H9 (cell line): ENCODE results near the gene AGL. TPM values are rescaled to one million over a fixed set of nuclear protein-coding genes. Genes with fewer than 3 reads are reported as not detected.

Source experiments
- DNase-seq: peaks from one replicate; pipeline ENCODE4 v3.0.0-alpha.2; 2017
- H2AFZ ChIP-seq: one replicate; pipeline ENCODE4 v1.6.1; 2013; ENCODE audit warnings: mild to moderate bottlenecking, low read length, control low read depth, moderate library complexity
- H2AK5ac ChIP-seq: 2 replicates; pipeline ENCODE4 v1.6.1; 2013; ENCODE audit warnings: low read length, control low read depth, mixed read lengths; ENCODE audit not compliant: insufficient read length
- H2BK120ac ChIP-seq: one replicate; pipeline ENCODE4 v1.6.1; 2013; ENCODE audit warnings: low read depth, mild to moderate bottlenecking, low read length, control low read depth, inconsistent platforms; ENCODE audit not compliant: poor library complexity, severe bottlenecking
- H2BK12ac ChIP-seq: 2 replicates; pipeline ENCODE4 v1.6.1; 2013; ENCODE audit warnings: low read length, control low read depth, mixed read lengths, low read depth; ENCODE audit not compliant: insufficient read length
- H2BK15ac ChIP-seq: 2 replicates; pipeline ENCODE4 v1.6.1; 2013; ENCODE audit warnings: low read depth, low read length, control low read depth
- H2BK20ac ChIP-seq: one replicate; pipeline ENCODE4 v1.6.1; 2013; ENCODE audit warnings: low read depth, mild to moderate bottlenecking, low read length, control low read depth, inconsistent platforms; ENCODE audit not compliant: poor library complexity, severe bottlenecking
- H2BK5ac ChIP-seq: 2 replicates; pipeline ENCODE4 v1.6.1; 2013; ENCODE audit warnings: low read length, control low read depth, mixed read lengths; ENCODE audit not compliant: insufficient read length
- H3K14ac ChIP-seq: 2 replicates; pipeline ENCODE4 v1.6.1; 2013; ENCODE audit warnings: low read length, control low read depth; ENCODE audit not compliant: insufficient read depth
- H3K18ac ChIP-seq: 2 replicates; pipeline ENCODE4 v1.6.1; 2013; ENCODE audit warnings: low read depth, mild to moderate bottlenecking, mixed read lengths, low read length, control low read depth; ENCODE audit not compliant: insufficient read length
- H3K23ac ChIP-seq: 2 replicates; pipeline ENCODE4 v1.6.1; 2013; ENCODE audit warnings: low read length, control low read depth, mixed read lengths, low read depth; ENCODE audit not compliant: insufficient read length
- H3K23me2 ChIP-seq: 2 replicates; pipeline ENCODE4 v1.6.1; 2013; ENCODE audit warnings: low read depth, mild to moderate bottlenecking, mixed read lengths, low read length, control low read depth; ENCODE audit not compliant: insufficient read length, poor library complexity, severe bottlenecking
- H3K27ac ChIP-seq: 2 replicates; pipeline ENCODE4 v1.5.1; 2013; ENCODE audit warnings: low read length, control low read depth, mixed read lengths, low read depth; ENCODE audit not compliant: insufficient read length
- H3K27me3 ChIP-seq: 2 replicates; pipeline ENCODE4 v1.6.1; 2013; ENCODE audit warnings: low read length, control low read depth, inconsistent platforms; ENCODE audit not compliant: insufficient read depth
- H3K4ac ChIP-seq: 2 replicates; pipeline ENCODE4 v1.6.1; 2013; ENCODE audit warnings: low read depth, mild to moderate bottlenecking, control low read depth, inconsistent platforms, low read length, moderate library complexity
- H3K4me1 ChIP-seq: 2 replicates; pipeline ENCODE4 v1.6.1; 2013; ENCODE audit warnings: low read length, control low read depth, inconsistent platforms; ENCODE audit not compliant: insufficient read depth
- H3K4me2 ChIP-seq: 2 replicates; pipeline ENCODE4 v1.6.1; 2013; ENCODE audit warnings: low read length, control low read depth, mixed read lengths; ENCODE audit not compliant: insufficient read length, insufficient read depth
- H3K56ac ChIP-seq: 2 replicates; pipeline ENCODE4 v1.6.1; 2013; ENCODE audit warnings: low read depth, mild to moderate bottlenecking, mixed read lengths, low read length, control low read depth; ENCODE audit not compliant: insufficient read length
- H3K79me1 ChIP-seq: 2 replicates; pipeline ENCODE4 v1.6.1; 2013; ENCODE audit warnings: low read depth, mild to moderate bottlenecking, moderate library complexity, low read length, control low read depth, inconsistent platforms; ENCODE audit not compliant: insufficient read depth, poor library complexity, severe bottlenecking
- H3K79me2 ChIP-seq: 2 replicates; pipeline ENCODE4 v1.6.1; 2013; ENCODE audit warnings: low read length, control low read depth, inconsistent platforms; ENCODE audit not compliant: insufficient read depth
- H3K9ac ChIP-seq: 2 replicates; pipeline ENCODE4 v1.6.1; 2013; ENCODE audit warnings: low read length, control low read depth, mixed read lengths; ENCODE audit not compliant: insufficient read length; ENCODE audit errors: extremely low read depth
- H3K9me3 ChIP-seq: one replicate; pipeline ENCODE4 v1.6.1; 2013; ENCODE audit warnings: low read depth, low read length, inconsistent platforms; ENCODE audit not compliant: control insufficient read depth
- H3T11ph ChIP-seq: one replicate; pipeline ENCODE4 v1.6.1; 2013; ENCODE audit warnings: mild to moderate bottlenecking, low read length, control low read depth, inconsistent platforms
- H4K20me1 ChIP-seq: one replicate; pipeline ENCODE4 v1.6.1; 2013; ENCODE audit not compliant: control insufficient read depth, insufficient read length, insufficient read depth
- H4K5ac ChIP-seq: 2 replicates; pipeline ENCODE4 v1.6.1; 2013; ENCODE audit warnings: low read depth, mild to moderate bottlenecking, mixed read lengths, low read length, control low read depth; ENCODE audit not compliant: insufficient read length
- H4K8ac ChIP-seq: replicated peaks from 2 replicates; pipeline ENCODE4 v1.6.1; 2013; ENCODE audit warnings: low read length, control low read depth, mixed read lengths, low read depth; ENCODE audit not compliant: insufficient read length
- H4K91ac ChIP-seq: 2 replicates; pipeline ENCODE4 v1.6.1; 2013; ENCODE audit warnings: low read depth, mild to moderate bottlenecking, moderate library complexity, mixed read lengths, low read length, control low read depth; ENCODE audit not compliant: insufficient read length
- H3K27ac Mint-ChIP-seq, 3 experiments: 2 replicates in 2 of 3; 3 replicates in 1 of 3; pipeline ENCODE4 v1.8.0; 2020 to 2021; ENCODE audit warnings: mixed read lengths in 3 of 3, mild to moderate bottlenecking in 1 of 3, moderate library complexity in 1 of 3
- H3K27me3 Mint-ChIP-seq: 2 replicates; pipeline ENCODE4 v1.8.0; 2021; ENCODE audit warnings: low read depth, mild to moderate bottlenecking, moderate library complexity, mixed read lengths
- H3K36me3 Mint-ChIP-seq, 3 experiments: 2 replicates in 2 of 3; 3 replicates in 1 of 3; pipeline ENCODE4 v1.8.0; 2020 to 2021; ENCODE audit warnings: low read depth in 3 of 3, mixed read lengths in 3 of 3; ENCODE audit not compliant: insufficient read depth in 1 of 3
- H3K4me1 Mint-ChIP-seq, 2 experiments: 2 replicates each; pipeline ENCODE4 v1.8.0; 2020; ENCODE audit warnings: mixed read lengths in 2 of 2
- H3K4me3 Mint-ChIP-seq, 2 experiments: 2 replicates in 1 of 2; 3 replicates in 1 of 2; pipeline ENCODE4 v1.8.0; 2020 to 2021; ENCODE audit warnings: mild to moderate bottlenecking in 2 of 2, mixed read lengths in 2 of 2, moderate library complexity in 1 of 2
- H3K9me3 Mint-ChIP-seq, 2 experiments: 2 replicates in 1 of 2; 3 replicates in 1 of 2; pipeline ENCODE4 v1.8.0; 2020; ENCODE audit warnings: mild to moderate bottlenecking in 2 of 2, mixed read lengths in 2 of 2, moderate library complexity in 1 of 2
- CTCF ChIP-seq: fragments of 200-600 bp; sonication (generic); conservative IDR thresholded peaks from 3 replicates; pipeline ENCODE4 v1.8.0; 2021; ENCODE audit warnings: antibody characterized with exemption, mild to moderate bottlenecking
- WGBS: extraction: QIAGEN DNeasy Blood & Tissue Kit; methylation state at CpG from one replicate; pipeline ENCODE4 v1.1.7; 2013; ENCODE audit warnings: missing lambda C conversion rate, low lambda C conversion rate, mixed read lengths; ENCODE audit not compliant: insufficient read length; ENCODE audit errors: extremely low coverage; 5-methylcytosine and 5-hydroxymethylcytosine counted together
- total RNA-seq: library from RNA; stranded (reverse); gene quantifications from 2 replicates; pipeline ENCODE4 v1.2.1, GENCODE V29; 2021

AGL gene
- total RNA-seq, 1 experiment from 2014 or later: 24.0 TPM

- Histone ChIP-seq H3K79me2 (no peaks in the 10 kb centered on the region), H2AK5ac (no peak overlapping the region), H3K56ac (no peak overlapping the region), H3K27ac (no peak overlapping the region), H4K5ac (no peak overlapping the region), H3K23ac (no peak overlapping the region), H3K9ac (no peak overlapping the region), H2BK120ac (no peak overlapping the region), H3K23me2 (no peaks in the 10 kb centered on the region), H3K4me1 (no peaks in the 10 kb centered on the region), H3K27me3 (no peaks in the 10 kb centered on the region), H2BK12ac (no peak overlapping the region), H4K20me1 (no peaks in the 10 kb centered on the region), H4K91ac (no peak overlapping the region), H4K8ac (no peak overlapping the region), H2BK15ac (no peak overlapping the region), H3K4me2 (no peak overlapping the region), H3K9me3 (no peaks in the 10 kb centered on the region), H3T11ph (no peak overlapping the region), H2AFZ (no peak overlapping the region), H2BK20ac (no peak overlapping the region), H2BK5ac (no peak overlapping the region), H3K18ac (no peak overlapping the region), H3K79me1 (no peaks in the 10 kb centered on the region), H3K4ac (no peak overlapping the region), H3K14ac (no peak overlapping the region)
- no peak overlapping the region for H3K27ac Mint-ChIP-seq
- WGBS: no CpG with 5 or more reads among the region's 1 CpG
- H3K4me3 Mint-ChIP-seq: no peak overlapping the region
- 0 out of 2 replicates have a peak, but pooled peaks cover 4% of the 10 kb centered on the region for H3K27me3 Mint-ChIP-seq
- peaks cover 9 to 15% of the 10 kb centered on the region in 2 experiments for H3K4me1 Mint-ChIP-seq
- no peaks in the 10 kb centered on the region for H3K36me3 Mint-ChIP-seq
- no peak for DNase-seq
- TF ChIP-seq CTCF: no peak
- H3K9me3 Mint-ChIP-seq: no peaks in the 10 kb centered on the region
Observed at GRCh38 chr1:99811075-99811474, 39.1 kb upstream of the AGL start.
